PFSK-1 (cell line): ENCODE results near the gene SYCE3.

ENCODE experiments used
- FOXP2 ChIP-seq: optimal IDR thresholded peaks from 2 replicates; pipeline ENCODE3; 2011; ENCODE audit warnings: borderline replicate concordance, control low read depth, inconsistent platforms; ENCODE audit not compliant: insufficient read depth; ENCODE audit errors: extremely low read length, extremely low read depth
- POLR2AphosphoS5 ChIP-seq: IDR thresholded peaks from 2 replicates; pipeline ENCODE4 v1.6.1; 2012; ENCODE audit warnings: low read depth, mild to moderate bottlenecking, control low read depth, low read length, moderate library complexity
- SIN3A ChIP-seq: IDR thresholded peaks from 2 replicates; pipeline ENCODE4 v1.6.1; 2012; ENCODE audit warnings: mild to moderate bottlenecking, low read length, moderate library complexity, borderline replicate concordance; ENCODE audit not compliant: insufficient read depth
- TAF1 ChIP-seq: IDR thresholded peaks from 2 replicates; pipeline ENCODE4 v1.6.1; 2012; ENCODE audit warnings: low read length, control low read depth, borderline replicate concordance; ENCODE audit not compliant: insufficient read depth
- TF ChIP-seq, protein P1 (sequence below), 2 experiments: IDR thresholded peaks; 2 replicates each; pipeline versions ENCODE4 v1.6.1 to v1.8.0; 2011 to 2012; ENCODE audit warnings: low read depth in 2 of 2, low read length in 2 of 2, control low read depth in 1 of 2, inconsistent platforms in 1 of 2, mild to moderate bottlenecking in 1 of 2, moderate library complexity in 1 of 2; ENCODE audit not compliant: insufficient read depth in 1 of 2

SYCE3 gene

DNA sequence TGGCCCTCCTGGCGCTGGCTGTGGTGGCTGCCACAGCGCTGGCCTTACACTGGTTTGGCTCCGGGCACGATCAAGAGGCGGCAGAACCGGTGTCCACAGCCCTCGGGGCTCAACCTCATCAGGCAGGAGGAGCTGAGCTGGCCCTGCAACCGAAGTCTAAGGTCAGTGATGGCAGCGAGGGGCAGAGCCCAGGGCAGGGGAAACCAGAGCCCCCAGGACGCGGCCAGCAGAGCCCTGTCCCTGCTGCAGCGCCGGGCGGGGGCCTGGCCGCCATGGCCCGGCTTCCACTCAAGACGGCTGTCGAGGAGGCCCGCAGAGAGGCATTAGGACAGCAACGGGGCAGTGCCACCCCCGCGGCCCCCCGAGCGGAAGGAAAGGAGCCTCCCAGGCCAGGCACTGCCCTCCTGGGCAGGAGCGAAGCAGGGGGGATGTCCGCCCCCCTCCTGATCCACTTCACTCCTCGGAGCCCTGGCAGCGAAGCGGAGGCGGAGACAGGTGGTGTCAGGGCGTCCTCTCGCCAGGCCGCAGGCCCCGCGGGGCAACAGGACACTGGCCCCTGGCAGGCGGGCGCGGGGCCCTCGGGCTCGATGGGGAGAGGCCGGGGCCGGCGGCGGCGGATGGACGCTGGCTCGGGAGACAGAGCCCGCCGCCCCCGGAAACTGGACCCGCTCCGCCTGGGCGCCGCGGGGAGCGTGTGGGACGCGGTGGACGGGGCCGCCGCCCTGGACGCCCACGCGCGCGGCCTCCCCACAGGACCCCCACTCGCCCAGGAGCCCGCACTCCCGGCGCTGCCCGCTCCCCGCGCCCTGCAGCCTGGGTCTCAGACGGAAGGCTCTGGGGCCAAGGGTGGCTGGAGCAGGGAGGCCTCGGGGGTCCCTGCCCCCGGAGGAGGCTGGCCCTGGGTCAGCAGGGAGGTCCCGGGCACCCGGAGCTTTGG, 16.1 kb downstream of the SYCE3 start:
- TF ChIP-seq FOXP2 (no peak), TAF1 (no peak), SIN3A (no peak), POLR2AphosphoS5 (no peak)
- TF ChIP-seq, protein P1, sequence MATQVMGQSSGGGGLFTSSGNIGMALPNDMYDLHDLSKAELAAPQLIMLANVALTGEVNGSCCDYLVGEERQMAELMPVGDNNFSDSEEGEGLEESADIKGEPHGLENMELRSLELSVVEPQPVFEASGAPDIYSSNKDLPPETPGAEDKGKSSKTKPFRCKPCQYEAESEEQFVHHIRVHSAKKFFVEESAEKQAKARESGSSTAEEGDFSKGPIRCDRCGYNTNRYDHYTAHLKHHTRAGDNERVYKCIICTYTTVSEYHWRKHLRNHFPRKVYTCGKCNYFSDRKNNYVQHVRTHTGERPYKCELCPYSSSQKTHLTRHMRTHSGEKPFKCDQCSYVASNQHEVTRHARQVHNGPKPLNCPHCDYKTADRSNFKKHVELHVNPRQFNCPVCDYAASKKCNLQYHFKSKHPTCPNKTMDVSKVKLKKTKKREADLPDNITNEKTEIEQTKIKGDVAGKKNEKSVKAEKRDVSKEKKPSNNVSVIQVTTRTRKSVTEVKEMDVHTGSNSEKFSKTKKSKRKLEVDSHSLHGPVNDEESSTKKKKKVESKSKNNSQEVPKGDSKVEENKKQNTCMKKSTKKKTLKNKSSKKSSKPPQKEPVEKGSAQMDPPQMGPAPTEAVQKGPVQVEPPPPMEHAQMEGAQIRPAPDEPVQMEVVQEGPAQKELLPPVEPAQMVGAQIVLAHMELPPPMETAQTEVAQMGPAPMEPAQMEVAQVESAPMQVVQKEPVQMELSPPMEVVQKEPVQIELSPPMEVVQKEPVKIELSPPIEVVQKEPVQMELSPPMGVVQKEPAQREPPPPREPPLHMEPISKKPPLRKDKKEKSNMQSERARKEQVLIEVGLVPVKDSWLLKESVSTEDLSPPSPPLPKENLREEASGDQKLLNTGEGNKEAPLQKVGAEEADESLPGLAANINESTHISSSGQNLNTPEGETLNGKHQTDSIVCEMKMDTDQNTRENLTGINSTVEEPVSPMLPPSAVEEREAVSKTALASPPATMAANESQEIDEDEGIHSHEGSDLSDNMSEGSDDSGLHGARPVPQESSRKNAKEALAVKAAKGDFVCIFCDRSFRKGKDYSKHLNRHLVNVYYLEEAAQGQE (IDR thresholded peaks at IDR 0.05; ENCODE audit: insufficient read depth in 1 of 2, low read depth in 2 of 2, low read length in 2 of 2), result no peak

DNA sequence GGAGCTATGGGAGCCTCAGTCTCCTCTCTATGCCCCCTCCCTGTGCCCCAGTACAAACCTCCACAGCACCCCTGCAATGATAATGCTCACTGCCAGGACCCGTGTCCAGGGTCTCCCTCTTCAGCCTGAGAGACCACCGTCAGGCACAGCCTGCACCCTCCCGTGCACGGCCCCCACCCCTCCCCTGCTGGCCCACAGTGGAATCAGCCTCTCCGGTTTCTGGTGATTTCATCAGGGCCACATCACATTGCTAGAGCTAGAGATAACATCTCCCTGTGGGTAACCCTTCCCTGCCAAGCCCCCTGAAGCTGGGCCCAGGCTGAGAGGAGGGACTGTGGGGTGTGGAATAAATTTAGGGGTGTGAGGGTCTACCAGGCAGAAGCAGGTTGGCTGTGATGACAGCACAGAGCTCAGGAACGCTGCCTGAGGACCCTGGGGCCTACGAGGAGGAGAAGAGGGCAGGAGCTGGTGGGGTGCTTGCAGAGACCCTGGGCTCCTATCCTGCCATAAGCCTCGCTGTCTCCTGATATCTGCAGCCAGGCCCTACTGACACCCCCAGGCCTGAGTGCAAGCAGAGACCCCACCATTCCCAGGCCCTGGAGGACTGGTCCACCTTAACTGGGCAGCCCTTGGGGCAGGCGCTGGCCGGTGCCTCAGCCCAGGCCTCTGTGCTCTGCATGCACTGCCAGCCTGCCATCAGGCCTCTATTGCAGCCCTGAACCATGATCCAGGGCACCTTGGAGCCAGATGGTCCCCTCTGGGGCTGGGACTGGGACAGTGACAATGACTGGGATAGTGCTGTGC, 17.0 kb downstream of the SYCE3 start, which contains the start of gene KLHDC7B:
KLHDC7B (plus strand) TSS at position 378 of the 804 bp plus-strand sequence; CDS start at position 723, 345 bp downstream.
- TF ChIP-seq, protein P1 (IDR thresholded peaks at IDR 0.05; ENCODE audit: insufficient read depth in 1 of 2, low read depth in 2 of 2, low read length in 2 of 2), result no peak
- TF ChIP-seq POLR2AphosphoS5 (no peak), SIN3A (no peak), FOXP2 (no peak), TAF1 (no peak)

DNA sequence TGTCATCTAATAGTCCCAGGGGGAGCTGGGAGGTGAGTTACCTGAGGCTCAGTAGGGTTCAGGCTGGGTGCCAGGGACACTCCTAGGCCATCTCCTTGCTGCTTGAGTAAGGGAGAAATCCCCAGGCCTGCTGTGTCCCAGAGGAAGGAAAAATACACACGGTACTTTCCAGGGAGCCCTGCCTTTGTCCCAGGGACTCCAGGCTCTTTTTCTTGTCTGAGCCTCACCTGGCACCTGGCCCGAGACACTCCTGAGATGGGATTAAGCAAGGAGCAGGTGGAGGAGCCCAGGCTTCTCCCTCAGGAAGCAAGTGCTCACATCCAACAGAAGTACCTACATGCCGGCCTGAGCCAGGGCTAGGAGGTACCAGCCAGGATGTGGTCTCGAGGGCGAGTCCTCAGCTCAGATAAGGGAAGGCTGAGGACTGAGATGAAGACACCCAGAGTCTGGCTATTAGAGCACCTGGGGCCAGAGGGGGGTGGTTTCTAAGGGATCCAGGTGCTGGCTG, 17.9 kb downstream of the SYCE3 start:
- no peak for TF ChIP-seq FOXP2
- TF ChIP-seq POLR2AphosphoS5, result no peak
- TF ChIP-seq, protein P1 (IDR thresholded peaks at IDR 0.05; ENCODE audit: insufficient read depth in 1 of 2, low read depth in 2 of 2, low read length in 2 of 2), result no peak
- TF ChIP-seq TAF1, result no peak
- no peak for TF ChIP-seq SIN3A

DNA sequence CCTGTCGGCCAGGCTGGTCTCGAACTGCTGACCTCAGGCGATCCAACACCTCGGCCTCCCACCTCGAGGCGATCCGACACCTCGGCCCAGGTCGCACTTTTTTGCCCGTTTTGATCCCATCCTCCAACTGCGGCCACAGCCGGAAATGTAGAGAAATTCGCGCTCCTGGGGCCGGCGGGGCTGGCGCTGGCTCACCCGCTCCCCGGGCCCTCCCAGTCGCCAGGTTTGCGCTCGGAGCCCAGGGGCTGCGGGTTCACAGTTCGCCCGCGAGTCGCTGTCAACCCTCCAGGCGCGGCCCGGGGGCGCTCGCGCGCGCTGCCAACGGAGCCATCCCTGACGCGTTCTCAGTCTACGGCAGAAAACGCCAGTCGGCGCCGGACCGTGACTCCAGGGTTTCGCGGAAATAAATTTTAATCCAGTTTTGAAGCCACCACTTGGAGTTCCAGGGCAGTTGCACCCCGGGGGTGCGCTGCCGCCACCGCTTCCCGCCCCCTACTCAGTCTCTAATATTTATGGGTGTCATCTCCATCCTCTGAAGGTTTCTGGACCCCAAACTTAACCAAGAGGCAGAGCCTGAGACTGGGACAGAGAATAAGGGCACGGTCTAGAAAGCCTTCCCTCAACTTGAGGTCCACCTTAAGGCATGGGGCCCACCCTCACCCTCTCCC, 18.5 kb downstream of the SYCE3 start:
- no peak for TF ChIP-seq SIN3A
- no peak for TF ChIP-seq FOXP2
- TF ChIP-seq POLR2AphosphoS5, result no peak
- no peak for TF ChIP-seq TAF1
- TF ChIP-seq, protein P1 (IDR thresholded peaks at IDR 0.05; ENCODE audit: insufficient read depth in 1 of 2, low read depth in 2 of 2, low read length in 2 of 2), result no peak
